H1 (cell line): ENCODE measurements around the gene FAM9C.

Experiments
- BRCA1 ChIP-seq: IDR thresholded peaks from 2 replicates; pipeline ENCODE4 v1.6.1; 2012; ENCODE audit warnings: low read depth, low read length, improper control_type of control experiment
- CTCF ChIP-seq, 3 experiments: IDR thresholded peaks; 1 replicate in 2 of 3; 2 replicates in 1 of 3; pipeline versions ENCODE4 v1.5.1 to v1.6.1; 2011; ENCODE audit warnings: low read length in 3 of 3, mild to moderate bottlenecking in 3 of 3, inconsistent platforms in 2 of 3, low read depth in 1 of 3, moderate library complexity in 1 of 3; ENCODE audit not compliant: insufficient read depth in 1 of 3; ENCODE audit errors: control extremely low read depth in 1 of 3
- E2F6 ChIP-seq: IDR thresholded peaks from 2 replicates; pipeline ENCODE4 v1.6.1; 2012; ENCODE audit warnings: inconsistent platforms
- EGR1 ChIP-seq: IDR thresholded peaks from 2 replicates; pipeline ENCODE4 v1.6.1; 2011; ENCODE audit warnings: low read depth, low read length, borderline replicate concordance
- EZH2 ChIP-seq: fragments of 200-600 bp; sonication (generic); IDR thresholded peaks from 2 replicates; pipeline ENCODE4 v1.7.1; 2012; ENCODE audit warnings: low read depth, mild to moderate bottlenecking, moderate library complexity, low read length, inconsistent platforms; ENCODE audit not compliant: severe bottlenecking
- HDAC2 ChIP-seq, 2 experiments: fragments of 300-600 bp in 1 of 2; sonication (generic) in 1 of 2; IDR thresholded peaks; 2 replicates each; pipeline ENCODE4 v1.6.1; 2011 to 2012; ENCODE audit warnings: low read depth in 2 of 2, low read length in 2 of 2, mild to moderate bottlenecking in 2 of 2, moderate library complexity in 2 of 2, borderline replicate concordance in 1 of 2, inconsistent platforms in 1 of 2
- KDM1A ChIP-seq: fragments of 200-600, 300-600 bp; sonication (generic); IDR thresholded peaks from 2 replicates; pipeline ENCODE4 v1.7.1; 2016; ENCODE audit warnings: mild to moderate bottlenecking, low read length, borderline replicate concordance
- POLR2A ChIP-seq, 2 experiments: IDR thresholded peaks; 1 replicate in 1 of 2; 2 replicates in 1 of 2; pipeline ENCODE4 v1.6.1; 2011; ENCODE audit warnings: low read depth in 2 of 2, low read length in 2 of 2, mild to moderate bottlenecking in 2 of 2; ENCODE audit errors: control extremely low read depth in 1 of 2
- POLR2AphosphoS5 ChIP-seq: IDR thresholded peaks from 2 replicates; pipeline ENCODE4 v1.6.1; 2011; ENCODE audit warnings: low read depth, low read length
- TAF1 ChIP-seq: IDR thresholded peaks from 2 replicates; pipeline ENCODE4 v1.6.1; 2011; ENCODE audit warnings: mild to moderate bottlenecking, low read depth, low read length
- ZNF274 ChIP-seq: IDR thresholded peaks from 2 replicates; pipeline ENCODE4 v1.7.0; 2012; ENCODE audit warnings: low read length, borderline replicate concordance; ENCODE audit errors: extremely low read depth

- TF ChIP-seq POLR2AphosphoS5 (no peak), EZH2 (no peak), POLR2A (IDR thresholded peaks at IDR 0.05; ENCODE audit: control extremely low read depth in 1 of 2, low read depth in 2 of 2, low read length in 2 of 2) (no peak), E2F6 (no peak), CTCF (IDR thresholded peaks at IDR 0.05; ENCODE audit: control extremely low read depth in 1 of 3, insufficient read depth in 1 of 3, low read depth in 1 of 3, low read length in 3 of 3) (no peak), TAF1 (no peak), ZNF274 (no peak), KDM1A (no peak), HDAC2 (IDR thresholded peaks at IDR 0.05; ENCODE audit: borderline replicate concordance in 1 of 2, low read depth in 2 of 2, low read length in 2 of 2) (no peak), EGR1 (no peak), BRCA1 (no peak)
Observed at GRCh38 chrX:13081395-13082205, 37.2 kb upstream of the FAM9C start.
